NCI-H1048 (cell line): ENCODE results near the gene ACCSL.

Source experiments
- DNase-seq: peaks from one replicate; lab custom pipeline; 2025; lab: John Stamatoyannopoulos, UW

ACCSL gene

GRCh38 chr11:44065161-44065661 is 17.4 kb downstream of the ACCSL start:
- DNase-seq: no peak

- DNase-seq: no peak
These were observed 18.3 kb downstream of the ACCSL start, which contains the start of gene ACCS for GRCh38 chr11:44065841-44066731. Gene ACCS (plus strand): TSS chr11:44066270. CDS start chr11:44067628, 1,358 bp downstream.

GRCh38 chr11:44066732-44067141 is 19.0 kb downstream of the ACCSL start:
- DNase-seq: no peak

GRCh38 chr11:44067266-44067665 is 19.5 kb downstream of the ACCSL start:
- DNase-seq: no peak

GRCh38 chr11:44068180-44068579 is 20.4 kb downstream of the ACCSL start:
- DNase-seq: no peak

GRCh38 chr11:44071157-44071556 is 23.4 kb downstream of the ACCSL start:
- no peak for DNase-seq

- DNase-seq: no peak
These were observed 25.2 kb downstream of the ACCSL start for GRCh38 chr11:44072757-44073658.

- no peak for DNase-seq
These were observed 31.0 kb downstream of the ACCSL start for GRCh38 chr11:44078794-44079193.

GRCh38 chr11:44079376-44079775 is 31.6 kb downstream of the ACCSL start:
- DNase-seq: no peak

GRCh38 chr11:44080951-44081350 is 33.2 kb downstream of the ACCSL start:
- DNase-seq: no peak

- no peak for DNase-seq
These were observed 34.9 kb downstream of the ACCSL start for GRCh38 chr11:44082645-44083044.

- no peak for DNase-seq
These were observed 35.7 kb downstream of the ACCSL start for GRCh38 chr11:44083433-44083832.

- no peak for DNase-seq
These were observed 36.1 kb downstream of the ACCSL start for GRCh38 chr11:44083906-44084305.

GRCh38 chr11:44085330-44085729 is 37.5 kb downstream of the ACCSL start:
- DNase-seq: no peak

GRCh38 chr11:44088377-44088776 is 40.6 kb downstream of the ACCSL start:
- no peak for DNase-seq

GRCh38 chr11:44088871-44089270 is 41.1 kb downstream of the ACCSL start:
- no peak for DNase-seq

GRCh38 chr11:44090539-44090938 is 42.8 kb downstream of the ACCSL start:
- DNase-seq: no peak

GRCh38 chr11:44094260-44094868 is 46.6 kb downstream of the ACCSL start:
- peak; percentile 63 for DNase-seq

GRCh38 chr11:44095506-44096359 is 48.0 kb downstream of the ACCSL start, which contains the start of gene EXT2:
Gene EXT2 (plus strand): TSS chr11:44095678. CDS start chr11:44107713, 12,035 bp downstream.
- DNase-seq: peak; percentile 52

- no peak for DNase-seq
These were observed 48.8 kb downstream of the ACCSL start for GRCh38 chr11:44096360-44097185.
